CD1c-positive myeloid dendritic cell (primary cell): ENCODE measurements around the gene MTMR1.
A peak's percentile ranks its signal among the peaks of the same experiment; 100 is the strongest.

Experiments used
- DNase-seq: peaks from one replicate; pipeline ENCODE4 v3.0.0-alpha.2; 2016; ENCODE audit errors: extremely low spot score

The MTMR1 gene

DNA sequence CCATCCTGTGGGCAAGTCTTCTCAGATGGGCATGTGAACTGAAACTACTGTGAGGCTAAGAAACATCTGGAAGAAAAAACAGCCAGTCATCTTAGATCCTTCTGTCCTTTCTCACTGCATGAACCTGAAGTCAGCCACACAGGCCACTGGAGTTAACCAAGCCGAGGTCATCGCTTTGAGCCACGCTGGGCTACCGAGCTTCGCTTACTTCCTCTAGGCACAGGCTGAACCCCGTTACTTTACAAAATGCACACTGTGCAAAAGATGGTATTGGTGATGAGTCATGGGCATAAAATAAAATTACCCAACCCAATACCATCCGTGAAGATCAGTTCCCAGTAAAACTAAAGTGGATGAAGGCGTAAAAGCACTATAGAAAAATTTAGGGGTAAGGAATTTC lies 86.2 kb downstream of the MTMR1 start:
- DNase-seq: peak; percentile 2

GRCh38 chrX:150781677-150782076 lies 88.5 kb downstream of the MTMR1 start:
- DNase-seq: no peak

DNA sequence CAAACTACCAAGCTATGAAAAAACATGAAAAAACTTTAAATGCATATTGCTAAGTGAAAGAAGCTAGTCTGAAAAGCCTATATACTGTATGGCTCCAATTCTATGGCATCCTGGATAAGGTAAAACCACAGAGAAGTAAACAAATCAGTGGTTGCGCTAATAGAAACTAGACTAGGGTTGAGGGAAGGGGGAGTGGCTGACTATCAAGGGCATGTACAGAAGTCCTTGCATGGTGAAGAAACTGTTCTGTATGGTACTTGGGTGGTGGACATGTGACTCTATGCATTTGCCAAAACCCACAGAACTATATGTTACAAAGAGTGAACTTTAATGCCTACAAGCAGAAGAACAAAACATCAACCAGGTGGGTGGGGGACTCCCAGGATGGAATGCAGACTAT lies 96.8 kb downstream of the MTMR1 start:
- DNase-seq: no peak

- DNase-seq: no peak
Observed at GRCh38 chrX:150792949-150793527, 99.8 kb downstream of the MTMR1 start.

DNA sequence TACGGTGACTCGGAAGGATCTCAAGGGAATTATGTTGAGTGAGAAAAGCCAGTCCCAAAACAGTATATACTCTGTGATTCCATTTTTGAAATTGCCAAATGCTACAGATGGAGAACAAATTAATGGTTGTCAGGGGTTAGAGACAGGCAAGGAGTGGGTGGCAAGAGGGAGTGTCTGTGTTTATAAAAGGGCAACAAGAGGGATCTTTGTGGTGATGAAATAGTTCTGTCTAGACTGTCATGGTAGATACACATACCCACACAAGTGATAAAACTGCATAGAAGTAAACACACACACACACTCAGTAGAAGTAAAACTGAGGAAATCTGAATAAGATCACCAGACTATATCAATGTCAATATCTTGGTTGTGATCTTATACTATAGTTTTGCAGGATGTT lies 112.5 kb downstream of the MTMR1 start:
- no peak for DNase-seq

GRCh38 chrX:150806827-150807226 lies 113.6 kb downstream of the MTMR1 start:
- no peak for DNase-seq

DNA sequence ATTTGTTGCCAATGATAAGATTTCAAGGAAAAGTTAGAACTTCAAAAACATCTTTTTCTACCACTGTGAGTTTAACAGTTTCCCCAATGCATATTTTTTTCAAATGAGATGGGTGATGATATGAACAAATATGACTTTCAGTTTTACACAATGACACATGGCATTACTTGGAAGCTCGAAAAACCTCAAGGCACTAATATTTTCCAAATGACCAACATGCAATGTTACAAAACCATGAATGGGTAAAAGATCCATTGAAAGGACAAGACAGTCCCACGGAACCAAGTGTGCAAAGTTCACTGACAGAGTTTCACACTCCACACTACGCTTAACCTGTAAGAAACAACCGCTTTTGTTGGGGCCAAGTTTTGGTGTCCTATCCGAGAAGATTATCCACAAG lies 120.7 kb downstream of the MTMR1 start:
- no peak for DNase-seq
